PC-9 (cell line): ENCODE measurements around the gene SGTA. TPM values are rescaled to one million over a fixed set of nuclear protein-coding genes. Genes with fewer than 3 reads are reported as not detected.

Source experiments
- BruUV-seq: library from RNA; stranded (reverse); fragments of 400-500 nt; replicated peaks from 2 replicates; lab custom pipeline; 2021; lab: Mats Ljungman, UMichigan
- CTCF ChIA-PET: fragments of 300-600 bp; sonication (Branson Sonifier 250); formaldehyde crosslinking; loops from one replicate; lab custom pipeline; 2022; ENCODE audit warnings: antibody characterized with exemption; lab: Charles Lee
- POLR2A ChIA-PET: fragments of 300-600 bp; sonication (Branson Sonifier 250); formaldehyde crosslinking; loops from one replicate; lab custom pipeline; 2022; ENCODE audit warnings: antibody characterized with exemption; ENCODE audit not compliant: unreplicated experiment; lab: Charles Lee
- DNase-seq, 2 experiments: peaks; one replicate each; pipeline versions ENCODE4 v3.0.0 to v3.0.0-alpha.2; 2015 to 2022; ENCODE audit warnings: mixed read lengths in 1 of 2
- H2AFZ ChIP-seq: fragments of 200-600 bp; sonication (generic); 2 replicates; pipeline ENCODE4 v1.8.1; 2017; ENCODE audit warnings: antibody characterized with exemption
- H3F3A ChIP-seq: fragments of 200-600 bp; sonication (generic); 2 replicates; pipeline ENCODE4 v1.8.1; 2017; ENCODE audit warnings: antibody characterized with exemption, mild to moderate bottlenecking, low read depth; ENCODE audit not compliant: insufficient read depth
- H3K27ac ChIP-seq: fragments of 200-600 bp; sonication (generic); 2 replicates; pipeline ENCODE4 v1.6.1; 2016; ENCODE audit warnings: mixed run types
- H3K27me3 ChIP-seq: fragments of 200-600 bp; sonication (generic); 2 replicates; pipeline ENCODE4 v1.6.1; 2016; ENCODE audit warnings: low read depth, mixed run types; ENCODE audit not compliant: insufficient read depth
- H3K36me3 ChIP-seq: fragments of 200-600 bp; sonication (generic); 2 replicates; pipeline ENCODE4 v1.6.1; 2016; ENCODE audit warnings: low read depth, mixed run types
- H3K4me1 ChIP-seq: fragments of 200-600 bp; sonication (generic); replicated peaks from 2 replicates; pipeline ENCODE4 v1.6.1; 2016; ENCODE audit warnings: mixed run types; ENCODE audit not compliant: insufficient read depth
- H3K4me2 ChIP-seq: fragments of 200-600 bp; sonication (generic); 2 replicates; pipeline ENCODE4 v1.6.1; 2017; ENCODE audit warnings: mixed run types
- H3K4me3 ChIP-seq: fragments of 200-600 bp; sonication (generic); 2 replicates; pipeline ENCODE4 v1.6.1; 2016; ENCODE audit warnings: mixed run types
- H3K79me2 ChIP-seq: fragments of 200-600 bp; sonication (generic); 2 replicates; pipeline ENCODE4 v1.6.1; 2017; ENCODE audit warnings: low read depth, mixed run types
- H3K9me2 ChIP-seq: fragments of 200-600 bp; sonication (generic); 2 replicates; pipeline ENCODE4 v1.8.1; 2017; ENCODE audit warnings: mild to moderate bottlenecking; ENCODE audit not compliant: insufficient read depth
- H3K9me3 ChIP-seq: fragments of 200-600 bp; sonication (generic); 2 replicates; pipeline ENCODE4 v1.8.1; 2016; ENCODE audit warnings: low read depth; ENCODE audit not compliant: insufficient read depth
- H4K20me1 ChIP-seq: fragments of 200-600 bp; sonication (generic); 2 replicates; pipeline ENCODE4 v1.8.1; 2017; ENCODE audit not compliant: insufficient read depth
- EZH2 ChIP-seq: fragments of 200-600 bp; sonication (generic); IDR thresholded peaks from 2 replicates; pipeline ENCODE4 v1.8.0; 2017; ENCODE audit warnings: antibody characterized with exemption, low read depth
- intact Hi-C: fragments of 100-400 bp; cut with micrococcal nuclease; formaldehyde crosslinking; loops from one replicate; pipeline ENCODE4 v1.10.0; 2022; ENCODE audit not compliant: unreplicated experiment
- total RNA-seq: library from RNA; stranded (reverse); gene quantifications from 2 replicates; pipeline ENCODE4 v1.2.3, GENCODE V29; 2021
- TF ChIP-seq, protein P1 (sequence below): fragments of 200-600 bp; sonication (generic); conservative IDR thresholded peaks from 2 replicates; pipeline ENCODE4 v1.6.1; 2017; ENCODE audit warnings: mixed run types, antibody characterized with exemption, mild to moderate bottlenecking, moderate library complexity

Gene SGTA
- total RNA-seq, 1 experiment from 2014 or later, result 40.7 TPM

DNA sequence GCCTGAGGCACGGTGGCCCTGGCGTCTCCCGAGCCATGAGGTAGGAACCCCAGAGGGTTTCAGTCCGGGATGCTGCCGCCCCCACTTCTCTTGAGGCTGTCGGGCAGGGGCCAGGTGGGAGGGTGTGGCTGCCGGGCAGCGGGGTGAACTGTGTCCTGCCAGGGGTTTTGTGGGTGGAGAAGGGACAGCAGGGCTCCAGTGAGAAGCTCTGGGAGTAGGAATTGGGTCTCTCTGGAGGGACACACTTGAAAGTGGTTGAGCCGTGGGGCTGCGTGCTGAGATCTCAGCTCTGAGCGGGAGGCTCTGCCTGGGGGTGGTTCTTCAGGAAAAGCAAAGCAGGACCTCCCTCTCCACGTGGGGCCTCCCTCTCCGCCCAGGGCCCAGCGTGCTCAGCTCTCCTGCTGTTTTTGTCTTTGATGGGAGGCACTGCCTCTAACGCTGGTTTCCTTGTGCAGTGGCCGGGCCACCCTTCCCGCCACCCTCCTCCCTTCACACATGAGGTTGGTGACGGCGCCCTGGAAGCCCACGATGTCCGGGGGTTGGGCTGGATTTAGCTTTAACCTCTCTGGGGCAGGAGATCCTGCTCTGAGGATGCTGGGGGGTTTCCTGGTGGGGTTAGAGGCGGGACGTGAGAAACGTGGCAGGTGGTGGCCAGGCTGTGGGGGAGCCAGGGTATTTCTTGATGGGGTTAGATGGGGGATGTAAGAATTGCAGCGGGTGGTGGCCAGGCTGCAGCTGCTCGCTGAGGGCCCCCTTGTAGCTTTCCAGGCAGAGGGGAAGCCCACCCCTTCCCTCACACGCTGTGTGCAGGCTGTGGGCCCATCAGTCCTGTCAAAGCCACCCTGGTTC is 21.3 kb upstream of the SGTA start:
- Histone ChIP-seq H3K79me2 (no peaks in the 10 kb centered on the region), H3K36me3 (no peaks in the 10 kb centered on the region), H2AFZ (no peak overlapping the region), H3F3A (no peaks in the 10 kb centered on the region), H4K20me1 (no peaks in the 10 kb centered on the region), H3K4me2 (no peak overlapping the region), H3K4me3 (no peak overlapping the region), H3K27ac (no peak overlapping the region), H3K27me3 (no peaks in the 10 kb centered on the region), H3K9me3 (no peaks in the 10 kb centered on the region), H3K9me2 (no peaks in the 10 kb centered on the region), H3K4me1 (no peaks in the 10 kb centered on the region)
- ChIA-PET POLR2A (no interaction called here), CTCF (no interaction called here)
- DNase-seq, result no peak
- TF ChIP-seq, protein P1, sequence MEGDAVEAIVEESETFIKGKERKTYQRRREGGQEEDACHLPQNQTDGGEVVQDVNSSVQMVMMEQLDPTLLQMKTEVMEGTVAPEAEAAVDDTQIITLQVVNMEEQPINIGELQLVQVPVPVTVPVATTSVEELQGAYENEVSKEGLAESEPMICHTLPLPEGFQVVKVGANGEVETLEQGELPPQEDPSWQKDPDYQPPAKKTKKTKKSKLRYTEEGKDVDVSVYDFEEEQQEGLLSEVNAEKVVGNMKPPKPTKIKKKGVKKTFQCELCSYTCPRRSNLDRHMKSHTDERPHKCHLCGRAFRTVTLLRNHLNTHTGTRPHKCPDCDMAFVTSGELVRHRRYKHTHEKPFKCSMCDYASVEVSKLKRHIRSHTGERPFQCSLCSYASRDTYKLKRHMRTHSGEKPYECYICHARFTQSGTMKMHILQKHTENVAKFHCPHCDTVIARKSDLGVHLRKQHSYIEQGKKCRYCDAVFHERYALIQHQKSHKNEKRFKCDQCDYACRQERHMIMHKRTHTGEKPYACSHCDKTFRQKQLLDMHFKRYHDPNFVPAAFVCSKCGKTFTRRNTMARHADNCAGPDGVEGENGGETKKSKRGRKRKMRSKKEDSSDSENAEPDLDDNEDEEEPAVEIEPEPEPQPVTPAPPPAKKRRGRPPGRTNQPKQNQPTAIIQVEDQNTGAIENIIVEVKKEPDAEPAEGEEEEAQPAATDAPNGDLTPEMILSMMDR, result no peak
- no TSS peak for BruUV-seq
- intact Hi-C loops, result no loop called here

DNA sequence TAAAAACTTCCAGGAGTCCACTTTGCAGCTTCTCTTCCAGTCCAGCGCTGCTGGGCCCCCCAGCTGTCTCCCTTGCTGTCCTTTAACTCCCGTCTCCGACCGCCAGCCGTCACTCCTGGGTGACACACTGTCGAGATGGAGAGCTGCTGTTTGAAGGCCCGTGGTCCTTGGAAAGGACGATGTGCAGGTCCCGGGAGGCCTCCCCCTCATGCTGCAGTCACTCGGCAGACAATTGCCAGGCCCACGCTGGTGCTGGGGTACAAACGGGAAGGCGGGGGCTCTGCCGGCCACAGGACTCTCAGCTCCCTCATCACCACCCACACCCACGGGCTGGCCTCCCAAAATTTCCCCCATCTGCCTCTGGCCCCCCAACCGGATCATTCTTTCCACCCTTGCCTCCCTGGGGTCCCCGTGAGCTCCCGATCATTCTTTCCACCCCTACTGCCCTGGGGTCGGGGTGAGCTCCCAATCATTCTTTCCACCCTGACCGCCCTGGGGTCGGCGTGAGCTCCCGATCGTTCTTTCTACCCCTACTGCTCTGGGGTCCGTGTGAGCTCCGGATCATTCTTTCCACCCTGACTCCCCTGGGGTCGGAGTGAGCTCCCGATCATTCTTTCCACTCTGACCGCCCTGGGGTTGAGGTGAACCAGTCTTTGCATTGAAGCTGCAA is 20.5 kb upstream of the SGTA start:
- Histone ChIP-seq H3K27ac (no peak overlapping the region), H3K9me3 (no peaks in the 10 kb centered on the region), H3F3A (no peaks in the 10 kb centered on the region), H3K36me3 (no peaks in the 10 kb centered on the region), H3K9me2 (no peaks in the 10 kb centered on the region), H3K4me2 (no peak overlapping the region), H3K79me2 (no peaks in the 10 kb centered on the region), H3K4me1 (no peaks in the 10 kb centered on the region), H3K27me3 (no peaks in the 10 kb centered on the region), H4K20me1 (no peaks in the 10 kb centered on the region), H3K4me3 (no peak overlapping the region), H2AFZ (no peak overlapping the region)
- no peak for TF ChIP-seq EZH2
- TF ChIP-seq, protein P1, result no peak
- CTCF ChIA-PET, result no interaction called here
- DNase-seq, result no peak
- intact Hi-C loops, result no loop called here
- no TSS peak for BruUV-seq
- POLR2A ChIA-PET, result no interaction called here

DNA sequence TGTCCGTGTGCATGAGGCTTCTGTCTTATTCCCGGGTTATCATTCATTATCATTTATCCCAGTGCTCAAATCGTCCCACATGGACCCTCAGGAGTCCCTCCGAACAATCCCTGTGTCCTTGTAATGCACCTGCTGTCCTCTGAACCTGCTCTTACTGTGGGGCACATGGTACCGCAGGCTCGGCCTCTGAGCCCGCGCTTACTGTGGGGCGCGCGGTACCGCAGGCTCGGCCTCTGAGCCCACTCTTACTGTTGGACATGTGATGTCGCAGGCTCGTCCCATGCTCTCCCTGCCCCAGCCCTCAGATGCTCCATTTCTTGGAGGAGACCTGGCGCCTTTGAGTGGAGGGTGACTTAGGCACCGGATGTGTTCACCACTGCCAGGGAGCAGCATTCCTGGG is 19.8 kb upstream of the SGTA start:
- BruUV-seq, result no TSS peak
- Histone ChIP-seq H2AFZ (no peak overlapping the region), H3K9me3 (no peaks in the 10 kb centered on the region), H3K79me2 (no peaks in the 10 kb centered on the region), H3K36me3 (no peaks in the 10 kb centered on the region), H3K4me3 (no peak overlapping the region), H3K9me2 (no peaks in the 10 kb centered on the region), H3K4me1 (no peaks in the 10 kb centered on the region), H3K27ac (no peak overlapping the region), H3K27me3 (no peaks in the 10 kb centered on the region), H3F3A (no peaks in the 10 kb centered on the region), H4K20me1 (no peaks in the 10 kb centered on the region), H3K4me2 (no peak overlapping the region)
- TF ChIP-seq, protein P1, result no peak
- TF ChIP-seq EZH2, result no peak
- ChIA-PET CTCF (no interaction called here), POLR2A (no interaction called here)
- intact Hi-C loops, result no loop called here
- no peak for DNase-seq
